ENCODE measurements around the gene PLPP1.

DNA sequence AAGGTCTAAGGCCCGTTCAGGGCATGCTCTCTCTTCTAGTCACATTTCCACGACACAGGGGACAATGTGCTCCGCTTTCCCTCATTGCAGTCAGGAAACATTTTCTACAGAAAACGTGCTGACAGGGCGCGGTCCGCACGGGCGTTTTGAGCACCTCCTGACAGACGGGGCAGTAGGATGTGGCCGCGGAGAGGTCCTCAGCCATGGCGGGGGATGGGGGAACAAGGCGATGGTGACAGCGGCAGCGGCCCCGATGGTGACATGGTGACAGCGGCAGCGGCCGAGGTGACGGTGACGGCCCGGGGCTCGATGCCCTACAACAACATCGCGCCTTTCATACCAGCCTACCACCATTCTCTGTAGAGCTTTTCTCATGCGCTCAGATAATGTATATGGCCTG lies 4.1 kb downstream of the PLPP1 start:
- TF ChIP-seq POLR2A (IDR thresholded peaks at IDR 0.05; ENCODE audit: insufficient read depth in 1 of 2, low read depth in 2 of 2, low read length in 2 of 2) (no peak), MEIS1 (CRISPR knock-in tag; IDR thresholded peaks at IDR 0.05; ENCODE audit: borderline replicate concordance) (no peak), ZNF331 (CRISPR knock-in tag; IDR thresholded peaks at IDR 0.05) (no peak), KLF16 (CRISPR knock-in tag; IDR thresholded peaks at IDR 0.05) (no peak), SOX5 (CRISPR knock-in tag; IDR thresholded peaks at IDR 0.05; ENCODE audit: borderline replicate concordance) (no peak), RFX5 (IDR thresholded peaks at IDR 0.05; ENCODE audit: low read depth, low read length) (no peak), HDAC1 (CRISPR knock-in tag; IDR thresholded peaks at IDR 0.05) (no peak), ZNF781 (CRISPR knock-in tag; IDR thresholded peaks at IDR 0.05; ENCODE audit: borderline replicate concordance, not compliant biosample characterization) (no peak)
- TF ChIP-seq, protein P1, sequence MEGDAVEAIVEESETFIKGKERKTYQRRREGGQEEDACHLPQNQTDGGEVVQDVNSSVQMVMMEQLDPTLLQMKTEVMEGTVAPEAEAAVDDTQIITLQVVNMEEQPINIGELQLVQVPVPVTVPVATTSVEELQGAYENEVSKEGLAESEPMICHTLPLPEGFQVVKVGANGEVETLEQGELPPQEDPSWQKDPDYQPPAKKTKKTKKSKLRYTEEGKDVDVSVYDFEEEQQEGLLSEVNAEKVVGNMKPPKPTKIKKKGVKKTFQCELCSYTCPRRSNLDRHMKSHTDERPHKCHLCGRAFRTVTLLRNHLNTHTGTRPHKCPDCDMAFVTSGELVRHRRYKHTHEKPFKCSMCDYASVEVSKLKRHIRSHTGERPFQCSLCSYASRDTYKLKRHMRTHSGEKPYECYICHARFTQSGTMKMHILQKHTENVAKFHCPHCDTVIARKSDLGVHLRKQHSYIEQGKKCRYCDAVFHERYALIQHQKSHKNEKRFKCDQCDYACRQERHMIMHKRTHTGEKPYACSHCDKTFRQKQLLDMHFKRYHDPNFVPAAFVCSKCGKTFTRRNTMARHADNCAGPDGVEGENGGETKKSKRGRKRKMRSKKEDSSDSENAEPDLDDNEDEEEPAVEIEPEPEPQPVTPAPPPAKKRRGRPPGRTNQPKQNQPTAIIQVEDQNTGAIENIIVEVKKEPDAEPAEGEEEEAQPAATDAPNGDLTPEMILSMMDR (CRISPR knock-in tag; IDR thresholded peaks at IDR 0.05): no peak
- TF ChIP-seq, protein P2, sequence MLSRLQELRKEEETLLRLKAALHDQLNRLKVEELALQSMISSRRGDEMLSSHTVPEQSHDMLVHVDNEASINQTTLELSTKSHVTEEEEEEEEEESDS (CRISPR knock-in tag; IDR thresholded peaks at IDR 0.05; ENCODE audit: borderline replicate concordance): no peak

All from HepG2 (cell line).